ENCODE measurements around the gene E2F7.

The E2F7 gene

GRCh38 chr12:76983420-76983819, 81.9 kb downstream of the E2F7 start:
- Mint-ChIP-seq H3K36me3 (ENCODE audit: low read depth) (no peaks in the 10 kb centered on the region), H3K27me3 (ENCODE audit: low read depth) (no peaks in the 10 kb centered on the region), H3K4me1 (ENCODE audit: low read depth) (no peaks in the 10 kb centered on the region), H3K9me3 (peaks cover 22% of the 10 kb centered on the region), H3K27ac (no peak overlapping the region), H3K4me3 (no peak overlapping the region)

- no peak overlapping the region for H3K27ac Mint-ChIP-seq
- no peaks in the 10 kb centered on the region for H3K27me3 Mint-ChIP-seq (ENCODE audit: low read depth)
- H3K4me1 Mint-ChIP-seq (ENCODE audit: low read depth) = no peaks in the 10 kb centered on the region
- H3K4me3 Mint-ChIP-seq = no peak overlapping the region
- no peaks in the 10 kb centered on the region for H3K36me3 Mint-ChIP-seq (ENCODE audit: low read depth)
- H3K9me3 Mint-ChIP-seq = peaks cover 22% of the 10 kb centered on the region
Measured at GRCh38 chr12:76980196-76980595, 85.2 kb downstream of the E2F7 start.

- H3K9me3 Mint-ChIP-seq = peaks cover under 1% of the 10 kb centered on the region
- no peak overlapping the region for H3K4me3 Mint-ChIP-seq
- no peak overlapping the region for H3K27ac Mint-ChIP-seq
Measured at GRCh38 chr12:76976777-76977382, 88.5 kb downstream of the E2F7 start.

More at GRCh38 chr12:76976777-76977382, 88.5 kb downstream of the E2F7 start:
- Mint-ChIP-seq H3K4me1 (ENCODE audit: low read depth) (no peaks in the 10 kb centered on the region), H3K27me3 (ENCODE audit: low read depth) (peaks cover 2% of the 10 kb centered on the region), H3K36me3 (ENCODE audit: low read depth) (no peaks in the 10 kb centered on the region)
